T-helper 1 cell (primary cell): ENCODE data around the gene TEX19.
"Not testable (repeated sequence)": the region's sequence is repeated elsewhere in the genome, so short reads cannot be mapped to it uniquely, and the experiment has no call there.

Experiments used
- DNase-seq, 5 donors: peaks; one replicate each; pipeline ENCODE4 v3.0.0-alpha.2; 2012 to 2020

The TEX19 gene

GRCh38 chr17:82377924-82378740, 19.1 kb downstream of the TEX19 start:
- DNase-seq: no peak

- no peak for DNase-seq
Measured at GRCh38 chr17:82378741-82379021, 19.6 kb downstream of the TEX19 start.

GRCh38 chr17:82380860-82381702, 22.0 kb downstream of the TEX19 start:
- no peak for DNase-seq

- not testable (repeated sequence) for DNase-seq
Measured at GRCh38 chr17:82381703-82382009, 22.6 kb downstream of the TEX19 start.

- not testable (repeated sequence) for DNase-seq
Measured at GRCh38 chr17:82382220-82382932, 23.3 kb downstream of the TEX19 start.

- no peak for DNase-seq
Measured at GRCh38 chr17:82382933-82383255, 23.8 kb downstream of the TEX19 start.

- DNase-seq: no peak
Measured at GRCh38 chr17:82383411-82383810, 24.4 kb downstream of the TEX19 start.

- no peak for DNase-seq
Measured at GRCh38 chr17:82384051-82384729, 25.1 kb downstream of the TEX19 start.

GRCh38 chr17:82384730-82385481, 25.9 kb downstream of the TEX19 start:
- no peak for DNase-seq

GRCh38 chr17:82385559-82386254, 26.7 kb downstream of the TEX19 start:
- DNase-seq: no peak

- no peak for DNase-seq
Measured at GRCh38 chr17:82386255-82386831, 27.3 kb downstream of the TEX19 start.

- DNase-seq: no peak
Measured at GRCh38 chr17:82386881-82387704, 28.0 kb downstream of the TEX19 start.

GRCh38 chr17:82387705-82388106, 28.7 kb downstream of the TEX19 start:
- DNase-seq: no peak

- DNase-seq: no peak
Measured at GRCh38 chr17:82388223-82388921, 29.3 kb downstream of the TEX19 start.

GRCh38 chr17:82388922-82389283, 29.9 kb downstream of the TEX19 start:
- no peak for DNase-seq

- DNase-seq: no peak
Measured at GRCh38 chr17:82389379-82389778, 30.3 kb downstream of the TEX19 start.

- no peak for DNase-seq
Measured at GRCh38 chr17:82390015-82390859, 31.2 kb downstream of the TEX19 start.

GRCh38 chr17:82390860-82391435, 31.9 kb downstream of the TEX19 start:
- DNase-seq: no peak
